Neural progenitor cell (in vitro differentiated cells): ENCODE results near the gene LRCH4. TPM values are rescaled to one million over a fixed set of nuclear protein-coding genes. Genes with fewer than 3 reads are reported as not detected.

Experiments
- DNase-seq: peaks from one replicate; pipeline ENCODE4 v3.0.0-alpha.2; 2016; ENCODE audit warnings: low spot score
- H2AFZ ChIP-seq: fragments of 200-600 bp; sonication (generic); replicated peaks from 2 replicates; pipeline ENCODE4 v1.6.1; 2016; ENCODE audit warnings: antibody characterized with exemption
- H3F3A ChIP-seq: fragments of 200-600 bp; sonication (generic); 2 replicates; pipeline ENCODE4 v1.6.1; 2016; ENCODE audit warnings: antibody characterized with exemption, low read depth
- H3K27ac ChIP-seq: fragments of 200-600 bp; sonication (generic); 2 replicates; pipeline ENCODE4 v1.5.1; 2016; ENCODE audit warnings: mild to moderate bottlenecking
- H3K27me3 ChIP-seq: fragments of 200-600 bp; sonication (generic); 2 replicates; pipeline ENCODE4 v1.6.1; 2016; ENCODE audit warnings: mild to moderate bottlenecking, moderate library complexity
- H3K36me3 ChIP-seq: fragments of 200-600 bp; sonication (generic); 2 replicates; pipeline ENCODE4 v1.5.1; 2016
- H3K4me1 ChIP-seq: fragments of 200-600 bp; sonication (generic); 2 replicates; pipeline ENCODE4 v1.6.1; 2016; ENCODE audit warnings: mixed run types
- H3K4me2 ChIP-seq: fragments of 200-600 bp; sonication (generic); 2 replicates; pipeline ENCODE4 v1.6.1; 2016
- H3K4me3 ChIP-seq: fragments of 200-600 bp; sonication (generic); 2 replicates; pipeline ENCODE4 v1.5.1; 2016
- H3K79me2 ChIP-seq: fragments of 200-600 bp; sonication (generic); 2 replicates; pipeline ENCODE4 v1.6.1; 2016; ENCODE audit warnings: low read depth
- H3K9ac ChIP-seq: fragments of 200-600 bp; sonication (generic); 2 replicates; pipeline ENCODE4 v1.6.1; 2016
- H3K9me3 ChIP-seq: fragments of 200-600 bp; sonication (generic); 2 replicates; pipeline ENCODE4 v1.5.1; 2016; ENCODE audit warnings: low read depth
- H4K20me1 ChIP-seq: fragments of 200-600 bp; sonication (generic); 2 replicates; pipeline ENCODE4 v1.6.1; 2016; ENCODE audit warnings: low read depth
- H3K27ac Mint-ChIP-seq: 3 replicates; pipeline ENCODE4 v1.8.0; 2021; ENCODE audit warnings: mixed read lengths
- H3K27me3 Mint-ChIP-seq: 2 replicates; pipeline ENCODE4 v1.8.0; 2022; ENCODE audit warnings: low read depth, mild to moderate bottlenecking, inconsistent platforms, moderate library complexity, mixed read lengths; ENCODE audit not compliant: insufficient read depth
- H3K36me3 Mint-ChIP-seq: 3 replicates; pipeline ENCODE4 v1.8.0; 2021; ENCODE audit warnings: mixed read lengths
- H3K4me1 Mint-ChIP-seq: 3 replicates; pipeline ENCODE4 v1.8.0; 2021; ENCODE audit warnings: mixed read lengths
- H3K4me3 Mint-ChIP-seq: 3 replicates; pipeline ENCODE4 v1.8.0; 2021; ENCODE audit warnings: mild to moderate bottlenecking, moderate library complexity, mixed read lengths
- H3K9me3 Mint-ChIP-seq: 3 replicates; pipeline ENCODE4 v1.8.0; 2020; ENCODE audit warnings: mixed read lengths
- CTCF ChIP-seq: fragments of 200-600 bp; sonication (generic); IDR thresholded peaks from 2 replicates; pipeline ENCODE4 v1.5.1; 2017; ENCODE audit warnings: antibody characterized with exemption, mild to moderate bottlenecking
- EZH2 ChIP-seq: fragments of 200-600 bp; sonication (generic); IDR thresholded peaks from 2 replicates; pipeline ENCODE4 v1.6.1; 2017; ENCODE audit warnings: antibody characterized with exemption, mild to moderate bottlenecking, moderate library complexity
- EZH2phosphoT487 ChIP-seq: fragments of 200-600 bp; sonication (generic); IDR thresholded peaks from 2 replicates; pipeline ENCODE4 v1.6.1; 2017; ENCODE audit warnings: antibody characterized with exemption
- total RNA-seq: library from RNA; depleted of rRNA; stranded (reverse); fragments of >200 nt; gene quantifications from 2 replicates; pipeline ENCODE4 v1.2.3, GENCODE V29; 2015; ENCODE audit warnings: low replicate concordance

The LRCH4 gene
- total RNA-seq, 1 donor from 2014 or later = 4.5 TPM

GRCh38 chr7:100584683-100585510, 1.0 kb downstream of the LRCH4 start:
- Histone ChIP-seq H3K4me2 (peak overlapping the region; percentile 90), H3F3A (peaks cover 38% of the 10 kb centered on the region), H3K36me3 (no peaks in the 10 kb centered on the region), H3K9me3 (no peaks in the 10 kb centered on the region), H3K27me3 (no peaks in the 10 kb centered on the region), H3K4me3 (peak overlapping the region; percentile 75), H2AFZ (no peak overlapping the region), H3K27ac (peak overlapping the region; percentile 90), H3K9ac (peak overlapping the region; percentile 53), H3K79me2 (peaks cover 16% of the 10 kb centered on the region), H3K4me1 (peaks cover 32% of the 10 kb centered on the region), H4K20me1 (peaks cover 34% of the 10 kb centered on the region)
- TF ChIP-seq EZH2phosphoT487 = no peak
- no peaks in the 10 kb centered on the region for H3K9me3 Mint-ChIP-seq
- H3K27me3 Mint-ChIP-seq = peaks cover 8% of the 10 kb centered on the region
- DNase-seq = peak; percentile 91
- no peaks in the 10 kb centered on the region for H3K36me3 Mint-ChIP-seq
- peak overlapping the region; percentile 87 for H3K27ac Mint-ChIP-seq
- peaks cover 37% of the 10 kb centered on the region for H3K4me1 Mint-ChIP-seq
- H3K4me3 Mint-ChIP-seq = peak overlapping the region; percentile 98

- no peak for TF ChIP-seq EZH2
- no peak for TF ChIP-seq CTCF
- TF ChIP-seq EZH2phosphoT487 = no peak
- Histone ChIP-seq H3K9ac (no peak overlapping the region), H3K4me3 (peak overlapping the region; percentile 75), H3K79me2 (peaks cover 16% of the 10 kb centered on the region), H3K27me3 (no peaks in the 10 kb centered on the region), H3K4me2 (peak overlapping the region; percentile 90), H3F3A (peaks cover 34% of the 10 kb centered on the region), H2AFZ (no peak overlapping the region), H3K9me3 (no peaks in the 10 kb centered on the region), H3K27ac (no peak overlapping the region), H3K4me1 (peaks cover 25% of the 10 kb centered on the region), H4K20me1 (peaks cover 34% of the 10 kb centered on the region), H3K36me3 (no peaks in the 10 kb centered on the region)
- peaks cover 30% of the 10 kb centered on the region for H3K4me1 Mint-ChIP-seq
- peak overlapping the region; percentile 62 for H3K27ac Mint-ChIP-seq
- H3K9me3 Mint-ChIP-seq = no peaks in the 10 kb centered on the region
- H3K36me3 Mint-ChIP-seq = no peaks in the 10 kb centered on the region
- H3K4me3 Mint-ChIP-seq = peak overlapping the region; percentile 98
- peak; percentile 28 for DNase-seq
- H3K27me3 Mint-ChIP-seq = peaks cover 8% of the 10 kb centered on the region
Measured at GRCh38 chr7:100584054-100584682, 1.8 kb downstream of the LRCH4 start.

- no peak for TF ChIP-seq CTCF
- TF ChIP-seq EZH2phosphoT487 = no peak
- TF ChIP-seq EZH2 = no peak
- no peak overlapping the region for H2AFZ ChIP-seq
- H3K79me2 ChIP-seq = peaks cover 16% of the 10 kb centered on the region
- no peaks in the 10 kb centered on the region for H3K36me3 Mint-ChIP-seq
- H3K4me1 Mint-ChIP-seq = peaks cover 26% of the 10 kb centered on the region
- H3K9me3 ChIP-seq = no peaks in the 10 kb centered on the region
- peak overlapping the region; percentile 98 for H3K4me3 Mint-ChIP-seq
- H3K27ac Mint-ChIP-seq = peak overlapping the region; percentile 62
- no peak overlapping the region for H3K27ac ChIP-seq
- no peaks in the 10 kb centered on the region for H3K9me3 Mint-ChIP-seq
- peak overlapping the region; percentile 90 for H3K4me2 ChIP-seq
- H3K36me3 ChIP-seq = no peaks in the 10 kb centered on the region
- H3K27me3 Mint-ChIP-seq = peaks cover 7% of the 10 kb centered on the region
- no peak for DNase-seq
- peaks cover 26% of the 10 kb centered on the region for H3F3A ChIP-seq
- no peaks in the 10 kb centered on the region for H3K27me3 ChIP-seq
- H3K9ac ChIP-seq = no peak overlapping the region
- peaks cover 22% of the 10 kb centered on the region for H3K4me1 ChIP-seq
- H4K20me1 ChIP-seq = peaks cover 34% of the 10 kb centered on the region
- no peak overlapping the region for H3K4me3 ChIP-seq
Measured at GRCh38 chr7:100583132-100584053, 2.5 kb downstream of the LRCH4 start.
